HepG2 (cell line): Measurements from ENCODE around the gene NSD2. TPM values are rescaled to one million over a fixed set of nuclear protein-coding genes. Genes with fewer than 3 reads are reported as not detected.

Experiments
- AFF4 ChIP-seq: sonication (generic); formaldehyde crosslinking; IDR thresholded peaks from 2 replicates; pipeline ENCODE4 v1.4.0; 2020; ENCODE audit warnings: missing genetic modification reagents
- CREB3 ChIP-seq: sonication (generic); formaldehyde crosslinking; IDR thresholded peaks from 2 replicates; pipeline ENCODE4 v1.5.0; 2020; ENCODE audit warnings: missing genetic modification reagents
- ELF1 ChIP-seq: sonication (generic); formaldehyde crosslinking; IDR thresholded peaks from 2 replicates; pipeline ENCODE4 v1.4.0; 2020; ENCODE audit warnings: missing genetic modification reagents
- EZH2 ChIP-seq: conservative IDR thresholded peaks from 2 replicates; pipeline ENCODE4 v1.6.1; 2012; ENCODE audit warnings: mild to moderate bottlenecking, low read depth, low read length, moderate library complexity
- MATR3 ChIP-seq: sonication (generic); formaldehyde crosslinking; IDR thresholded peaks from 2 replicates; pipeline ENCODE4 v1.4.0; 2020; ENCODE audit warnings: missing genetic modification reagents
- MXD3 ChIP-seq: IDR thresholded peaks from 2 replicates; pipeline ENCODE4 v1.6.1; 2016; ENCODE audit warnings: mild to moderate bottlenecking, missing biosample characterization, missing genetic modification reagents
- NFIB ChIP-seq: sonication (generic); formaldehyde crosslinking; IDR thresholded peaks from 2 replicates; pipeline ENCODE4 v1.9.0; 2021; ENCODE audit warnings: missing genetic modification reagents, mild to moderate bottlenecking, borderline replicate concordance
- NFKB2 ChIP-seq: sonication (generic); formaldehyde crosslinking; IDR thresholded peaks from 2 replicates; pipeline ENCODE4 v1.4.0; 2020; ENCODE audit warnings: missing genetic modification reagents, borderline replicate concordance
- NR1H2 ChIP-seq: sonication (generic); formaldehyde crosslinking; IDR thresholded peaks from 2 replicates; pipeline ENCODE4 v1.8.1; 2022; ENCODE audit warnings: low read depth, missing genetic modification reagents, borderline replicate concordance
- RBM22 ChIP-seq: fragments of 200-400 bp; formaldehyde crosslinking; optimal IDR thresholded peaks from 2 replicates; pipeline ENCODE3; 2017; ENCODE audit warnings: mild to moderate bottlenecking, low read length, moderate library complexity
- SATB2 ChIP-seq: sonication (generic); formaldehyde crosslinking; IDR thresholded peaks from 2 replicates; pipeline ENCODE4 v1.5.0; 2020; ENCODE audit warnings: missing genetic modification reagents
- SRF ChIP-seq: IDR thresholded peaks from 2 replicates; pipeline ENCODE4 v1.6.1; 2011; ENCODE audit warnings: mild to moderate bottlenecking, low read depth, low read length, moderate library complexity
- SRSF1 ChIP-seq: fragments of 200-400 bp; formaldehyde crosslinking; optimal IDR thresholded peaks from 2 replicates; pipeline ENCODE3; 2017; ENCODE audit warnings: mild to moderate bottlenecking, low read depth, low read length, moderate library complexity
- ZFP82 ChIP-seq: sonication (generic); formaldehyde crosslinking; IDR thresholded peaks from 2 replicates; pipeline ENCODE4 v1.5.1; 2020; ENCODE audit warnings: mild to moderate bottlenecking, missing genetic modification reagents, borderline replicate concordance
- ZNF124 ChIP-seq: sonication (generic); formaldehyde crosslinking; IDR thresholded peaks from 2 replicates; pipeline ENCODE4 v1.4.0; 2020; ENCODE audit warnings: missing genetic modification reagents
- ZNF205 ChIP-seq: IDR thresholded peaks from 2 replicates; pipeline ENCODE4 v1.6.1; 2018; ENCODE audit warnings: missing biosample characterization, missing genetic modification reagents
- ZNF460 ChIP-seq: sonication (generic); formaldehyde crosslinking; IDR thresholded peaks from 2 replicates; pipeline ENCODE4 v1.5.1; 2020; ENCODE audit warnings: missing genetic modification reagents, mild to moderate bottlenecking, borderline replicate concordance
- ZNF468 ChIP-seq: sonication (generic); formaldehyde crosslinking; IDR thresholded peaks from 2 replicates; pipeline ENCODE4 v1.8.0; 2022; ENCODE audit warnings: mild to moderate bottlenecking, moderate library complexity, missing genetic modification reagents
- ZNF558 ChIP-seq: sonication (generic); formaldehyde crosslinking; IDR thresholded peaks from 2 replicates; pipeline ENCODE4 v1.9.0; 2022; ENCODE audit warnings: mild to moderate bottlenecking, missing genetic modification reagents, borderline replicate concordance
- ZNF563 ChIP-seq: sonication (generic); formaldehyde crosslinking; IDR thresholded peaks from 2 replicates; pipeline ENCODE4 v1.8.0; 2022; ENCODE audit warnings: mild to moderate bottlenecking, moderate library complexity, missing genetic modification reagents
- ZNF576 ChIP-seq: sonication (generic); formaldehyde crosslinking; IDR thresholded peaks from 2 replicates; pipeline ENCODE4 v1.4.0; 2020; ENCODE audit warnings: mild to moderate bottlenecking, missing genetic modification reagents
- ZNF724P ChIP-seq: sonication (generic); formaldehyde crosslinking; IDR thresholded peaks from 2 replicates; pipeline ENCODE4 v1.8.0; 2022; ENCODE audit warnings: missing genetic modification reagents, borderline replicate concordance
- ZNF891 ChIP-seq: sonication (generic); formaldehyde crosslinking; IDR thresholded peaks from 2 replicates; pipeline ENCODE4 v1.5.0; 2020; ENCODE audit warnings: mild to moderate bottlenecking, missing genetic modification reagents
- ZSCAN22 ChIP-seq: sonication (generic); formaldehyde crosslinking; IDR thresholded peaks from 2 replicates; pipeline ENCODE4 v1.4.0; 2020; ENCODE audit warnings: mild to moderate bottlenecking, missing genetic modification reagents
- polyA plus RNA-seq, 8 experiments: library from polyadenylated mRNA; depleted of rRNA in 3 of 8; stranded (reverse) in 7 of 8; unstranded in 1 of 8; fragments of >200 nt; fragmentation: Illumina TruSeq in 4 of 8; extraction: Trizol in 4 of 8; gene quantifications; 2 replicates each; pipeline versions ENCODE4 v1.2.1 to v1.2.3, GENCODE V29; 2011 to 2016; ENCODE audit warnings: low read depth in 4 of 8, missing spikeins in 1 of 8, mixed read lengths in 1 of 8; ENCODE audit not compliant: insufficient read depth in 1 of 8
- total RNA-seq, 5 experiments: library from RNA; depleted of rRNA; stranded (reverse); fragments of >200 nt; fragmentation: Illumina TruSeq; extraction: Trizol; gene quantifications; 2 replicates each; pipeline ENCODE4 v1.2.3, GENCODE V29; 2016; ENCODE audit warnings: low read depth in 1 of 5
- TF ChIP-seq, protein P1 (sequence below): IDR thresholded peaks from 2 replicates; pipeline ENCODE4 v1.6.1; 2016; ENCODE audit warnings: missing genetic modification reagents, missing compliant biosample characterization

The NSD2 gene
- total and polyA plus RNA-seq, 2 of the 13 experiments (the other 11 are each of a cell fraction or from before 2014, with no cell fraction given), result 22.0 to 65.9 TPM

GRCh38 chr4:1856071-1856942 is 14.9 kb upstream of the NSD2 start, which contains the start of gene LETM1 (continued):
- TF ChIP-seq ZFP82 (CRISPR knock-in tag) (peak; percentile 99), EZH2 (no peak), AFF4 (CRISPR knock-in tag) (no peak), ZNF205 (CRISPR knock-in tag) (no peak), SRSF1 (no peak), ELF1 (CRISPR knock-in tag) (peak; percentile 91), ZNF468 (CRISPR knock-in tag) (no peak), MATR3 (no peak), ZNF124 (CRISPR knock-in tag) (no peak), ZSCAN22 (CRISPR knock-in tag) (no peak), SRF (no peak), CREB3 (no peak), MXD3 (peak; percentile 65), ZNF563 (CRISPR knock-in tag) (peak; percentile 54), ZNF460 (CRISPR knock-in tag) (peak; percentile 49; the same call in 1 of the 2 replicates), NFIB (no peak), ZNF558 (CRISPR knock-in tag) (peak; percentile 75; the same call in 1 of the 2 replicates), NFKB2 (CRISPR knock-in tag) (no peak), SATB2 (peak; percentile 55; the same call in 1 of the 2 replicates), ZNF724P (CRISPR knock-in tag) (peak; percentile 32; the same call in 1 of the 2 replicates), RBM22 (no peak), ZNF891 (CRISPR knock-in tag) (peak; percentile 88; the same call in 1 of the 2 replicates), NR1H2 (CRISPR knock-in tag) (peak; percentile 51; the same call in 1 of the 2 replicates), ZNF576 (no peak)
- TF ChIP-seq, protein P1, sequence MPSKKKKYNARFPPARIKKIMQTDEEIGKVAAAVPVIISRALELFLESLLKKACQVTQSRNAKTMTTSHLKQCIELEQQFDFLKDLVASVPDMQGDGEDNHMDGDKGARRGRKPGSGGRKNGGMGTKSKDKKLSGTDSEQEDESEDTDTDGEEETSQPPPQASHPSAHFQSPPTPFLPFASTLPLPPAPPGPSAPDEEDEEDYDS (CRISPR knock-in tag), result peak; percentile 86
